GM19239 (cell line): ENCODE measurements around the gene UNC13D.
"Not testable (repeated sequence)": the region's sequence is repeated elsewhere in the genome, so short reads cannot be mapped to it uniquely, and the experiment has no call there.

Experiments used
- DNase-seq: peaks from one replicate; pipeline ENCODE4 v3.0.0; 2011; ENCODE audit warnings: low spot score; ENCODE audit not compliant: insufficient read length
- FAIRE-seq: peaks from 2 replicates; lab custom pipeline; 2011; peaks lifted over from hg19 to GRCh38; lab: Jason Lieb, UNC

The UNC13D gene

DNA sequence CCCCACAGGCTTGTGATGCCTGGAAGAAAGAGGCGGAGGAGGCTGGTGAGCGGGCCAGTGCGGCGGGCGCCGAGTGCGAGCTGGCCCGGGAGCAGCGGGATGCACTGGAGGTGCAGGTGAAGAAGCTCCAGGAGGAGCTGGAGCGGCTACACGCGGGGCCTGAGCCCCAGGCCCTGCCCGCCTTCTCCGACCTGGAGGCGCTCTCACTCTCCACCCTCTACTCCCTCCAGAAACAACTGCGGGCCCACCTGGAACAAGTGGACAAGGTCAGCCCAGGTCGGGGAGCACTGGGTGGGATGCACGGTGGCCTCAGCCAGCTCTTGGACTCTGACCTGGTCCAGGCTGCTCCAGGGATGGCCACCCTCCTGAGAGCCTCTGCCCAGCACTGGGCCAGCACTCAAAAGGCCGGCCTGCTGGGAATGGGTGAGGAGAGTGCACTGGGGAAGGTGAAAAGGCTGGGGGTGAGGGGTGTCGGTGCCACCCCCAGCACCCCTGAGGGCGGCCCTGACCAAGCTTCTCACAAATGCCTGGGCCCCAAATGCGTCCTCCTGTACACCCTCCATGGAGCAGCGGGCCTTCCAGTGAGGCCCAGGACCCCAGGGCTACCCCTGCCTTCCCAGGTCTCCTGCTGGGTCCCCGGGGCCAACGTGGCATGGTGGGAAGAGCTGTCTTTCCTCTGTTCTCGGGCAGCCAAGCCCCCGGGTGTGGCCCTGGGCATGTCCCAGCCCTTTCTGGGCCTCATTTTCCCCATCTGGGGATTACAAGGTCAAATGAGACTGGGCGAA, 20.8 kb downstream of the UNC13D start:
- FAIRE-seq (no peak), DNase-seq (no peak)

DNA sequence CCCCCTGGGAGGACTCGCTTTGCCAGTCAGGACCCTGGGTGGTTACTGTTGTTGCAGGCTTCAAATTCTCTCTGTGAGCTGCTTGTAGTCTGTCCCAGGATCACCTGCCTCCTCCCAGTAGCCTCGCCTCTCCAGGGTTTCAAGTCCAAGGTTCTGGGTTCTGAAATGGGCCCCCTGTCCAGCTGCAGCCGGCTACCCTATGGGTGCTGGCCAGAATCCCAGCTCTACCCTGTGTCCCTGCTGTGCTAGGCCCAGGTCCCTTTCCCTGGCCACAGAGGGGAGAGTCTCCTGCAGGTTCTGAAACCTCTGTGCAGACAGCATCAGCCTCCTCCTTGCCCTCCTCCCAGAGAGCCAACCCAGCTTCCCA, 21.4 kb downstream of the UNC13D start:
- FAIRE-seq (no peak), DNase-seq (no peak)

DNA sequence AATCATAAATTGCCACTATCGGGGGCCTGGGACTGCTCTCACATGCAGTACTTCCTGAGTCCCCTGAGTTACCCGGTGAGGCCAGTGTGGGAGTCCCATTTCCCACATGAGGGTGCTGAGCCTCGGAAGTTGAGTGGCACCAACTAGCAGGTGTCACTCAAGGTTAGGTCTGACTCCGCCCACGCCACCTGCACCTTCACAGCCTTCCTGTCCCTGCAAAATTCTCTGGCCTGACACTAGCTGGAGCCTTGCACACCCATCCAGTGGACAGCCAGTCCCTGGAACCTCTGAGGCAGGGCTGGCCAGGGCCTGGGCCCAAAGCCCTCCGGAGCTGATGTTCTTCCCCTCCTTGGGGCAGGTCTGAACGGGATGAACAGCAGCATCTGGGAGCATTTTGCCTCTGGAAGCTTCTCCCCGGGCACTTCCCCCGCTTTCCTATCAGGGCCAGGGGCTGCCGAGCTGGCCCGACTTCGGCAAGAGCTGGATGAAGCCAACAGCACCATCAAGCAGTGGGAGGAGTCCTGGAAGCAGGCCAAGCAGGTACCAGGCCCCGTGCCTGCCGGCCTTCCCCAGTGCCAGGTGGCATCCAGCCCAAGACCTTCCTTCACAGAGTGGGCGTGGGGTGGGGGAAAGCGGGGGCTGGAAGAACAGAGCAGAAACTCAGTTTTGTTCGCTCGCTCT, 21.9 kb downstream of the UNC13D start:
- DNase-seq (no peak), FAIRE-seq (no peak)

DNA sequence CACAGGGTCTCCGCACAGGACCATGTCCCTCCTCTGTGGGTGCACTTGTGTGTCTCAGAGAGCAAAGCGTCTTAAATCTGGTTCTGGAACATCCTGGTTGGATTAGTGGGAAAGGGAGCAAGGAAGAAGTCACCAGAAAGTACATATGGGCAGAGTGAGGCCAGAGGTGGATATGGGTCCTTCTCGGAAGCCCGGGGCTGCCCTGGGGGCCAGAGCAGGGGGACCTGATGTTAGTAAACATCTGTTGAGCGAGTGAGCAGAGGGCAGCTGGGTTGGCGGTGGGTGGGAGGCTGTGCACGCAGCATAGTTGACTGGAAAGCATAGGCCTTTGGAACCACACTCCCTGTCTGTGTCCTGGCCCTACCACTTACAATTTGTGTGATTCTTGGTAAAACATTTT, 22.7 kb downstream of the UNC13D start:
- DNase-seq (no peak), FAIRE-seq (no peak)

DNA sequence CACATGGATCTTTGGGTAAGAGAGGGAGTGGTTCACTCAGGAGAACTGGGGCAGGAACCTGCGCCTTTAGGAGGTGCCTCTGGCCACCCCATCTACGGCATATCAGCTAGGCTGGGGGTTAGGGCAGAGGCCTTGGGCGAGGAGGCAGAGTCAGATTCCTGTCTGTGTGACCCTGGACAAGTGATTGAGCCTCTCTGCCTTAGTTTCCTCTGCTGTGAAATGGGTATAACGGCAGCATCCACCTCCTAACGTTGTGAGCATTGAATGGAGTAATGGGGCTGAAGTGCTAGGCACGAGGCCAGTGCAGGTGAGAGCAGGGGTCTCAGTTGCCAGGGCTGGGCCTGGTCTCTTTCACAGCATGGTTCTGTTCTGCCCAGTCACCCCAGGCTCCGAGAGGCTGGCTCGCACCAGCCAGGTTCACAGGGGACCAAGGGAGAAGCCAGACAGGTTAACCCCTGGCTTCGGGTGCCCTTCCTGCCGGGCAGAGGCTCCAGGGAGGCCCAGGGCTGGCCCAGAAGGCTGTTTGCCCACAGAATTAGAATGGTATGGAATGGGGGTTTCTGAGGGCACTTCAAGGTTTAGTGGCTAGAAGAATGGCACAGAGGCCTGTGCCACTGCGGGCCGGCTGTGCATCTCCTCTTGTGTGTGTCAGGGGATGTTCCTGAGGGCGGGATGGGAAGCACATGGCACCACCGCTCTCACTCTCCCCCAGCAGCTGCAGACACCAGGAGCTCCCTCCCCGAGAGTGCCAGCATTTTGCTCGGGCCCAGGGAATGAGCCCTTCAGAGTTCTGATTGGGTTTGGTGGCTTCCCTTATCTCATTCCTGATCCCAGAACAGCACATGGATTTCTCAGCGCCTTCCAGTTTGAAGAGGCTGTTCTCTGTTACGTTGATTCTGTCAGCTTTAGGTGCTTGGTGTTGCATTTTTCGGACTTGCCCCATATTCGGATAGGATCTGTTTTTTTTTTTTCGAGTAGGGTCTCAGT, 23.8 kb downstream of the UNC13D start:
- DNase-seq = no peak
- no peak for FAIRE-seq

DNA sequence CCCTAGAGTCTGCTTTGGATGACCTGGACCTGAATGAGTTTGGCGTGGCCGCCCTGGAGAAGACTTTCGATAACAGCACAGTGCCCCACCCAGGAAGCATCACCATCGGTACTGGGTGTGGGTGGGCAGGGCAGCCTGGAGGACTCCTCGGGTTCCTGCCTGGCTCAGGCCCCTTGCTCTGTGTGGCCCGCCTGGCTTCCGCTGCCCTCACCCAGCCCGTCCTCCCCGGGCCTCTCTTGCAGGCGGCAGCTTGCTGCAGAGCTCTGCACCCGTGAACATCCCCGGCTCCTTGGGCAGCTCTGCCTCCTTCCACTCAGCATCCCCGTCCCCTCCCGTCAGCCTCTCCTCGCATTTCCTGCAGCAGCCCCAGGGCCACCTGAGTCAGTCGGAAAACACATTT, 24.5 kb downstream of the UNC13D start:
- DNase-seq (no peak), FAIRE-seq (no peak)

DNA sequence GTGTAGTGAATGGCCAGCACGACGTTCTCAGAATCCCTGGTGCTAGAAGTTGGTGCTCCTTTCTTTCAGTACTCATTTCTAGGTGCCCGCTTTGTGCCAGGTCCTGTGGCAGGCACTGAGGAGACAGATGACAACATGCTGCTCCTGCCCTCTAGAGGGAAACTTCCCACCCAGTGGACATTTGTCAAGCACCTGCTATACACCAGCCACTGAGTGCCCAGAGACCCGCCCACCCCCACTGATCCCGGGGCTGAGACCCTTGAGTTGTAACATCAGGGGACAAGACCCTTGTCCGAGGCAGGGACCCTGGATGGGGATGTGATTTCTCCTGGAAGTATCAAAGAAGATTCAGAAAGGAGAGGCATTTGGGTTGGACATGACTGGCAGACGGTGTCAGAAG, 25.1 kb downstream of the UNC13D start:
- DNase-seq (no peak), FAIRE-seq (no peak)

DNA sequence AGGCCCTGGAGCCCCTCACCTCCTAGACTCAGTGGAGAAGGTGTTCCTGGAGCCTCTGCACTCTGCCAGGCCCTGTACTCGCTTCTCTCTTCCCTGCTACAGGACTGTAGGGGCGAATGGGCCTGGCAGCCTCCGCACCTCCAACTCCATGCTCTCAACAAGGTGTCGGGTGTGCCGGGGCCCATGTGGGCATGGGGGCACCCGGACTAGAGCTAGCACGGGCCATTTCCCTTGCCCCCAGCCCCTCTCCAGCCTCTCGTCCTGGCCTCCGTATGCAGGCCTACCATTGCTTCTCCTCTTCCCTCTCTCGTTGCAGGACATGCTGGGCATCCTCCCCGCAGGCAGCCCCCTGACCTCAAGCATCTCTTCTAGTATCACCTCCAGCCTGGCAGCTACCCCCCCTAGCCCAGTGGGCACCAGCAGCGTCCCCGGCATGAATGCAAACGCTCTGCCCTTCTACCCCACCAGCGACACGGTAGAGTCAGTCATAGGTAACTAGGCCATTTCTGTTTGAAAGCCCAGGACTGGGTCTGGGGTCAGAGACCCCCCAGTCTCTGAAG, 25.8 kb downstream of the UNC13D start:
- FAIRE-seq (no peak), DNase-seq (no peak)

DNA sequence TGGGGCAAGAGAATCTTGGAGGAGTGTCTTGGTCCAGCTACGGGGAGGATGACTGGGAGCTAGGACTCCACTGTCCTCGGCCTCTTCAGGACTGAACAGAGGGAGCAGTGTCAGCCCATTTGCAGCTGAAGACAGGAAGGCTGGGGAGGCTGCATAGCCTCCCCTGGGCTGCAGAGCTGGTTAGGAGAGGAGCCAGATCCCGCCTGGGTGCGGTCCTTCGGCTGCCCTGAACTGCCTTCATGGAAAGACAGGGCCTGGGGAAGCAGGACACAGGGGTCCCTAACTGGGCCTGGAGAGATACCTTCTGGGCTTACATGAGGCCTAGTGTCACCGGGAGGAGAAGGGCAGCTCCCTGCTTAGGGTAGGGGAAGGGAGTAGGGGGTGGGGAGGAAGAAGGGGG, 26.6 kb downstream of the UNC13D start:
- FAIRE-seq (no peak), DNase-seq (no peak)

DNA sequence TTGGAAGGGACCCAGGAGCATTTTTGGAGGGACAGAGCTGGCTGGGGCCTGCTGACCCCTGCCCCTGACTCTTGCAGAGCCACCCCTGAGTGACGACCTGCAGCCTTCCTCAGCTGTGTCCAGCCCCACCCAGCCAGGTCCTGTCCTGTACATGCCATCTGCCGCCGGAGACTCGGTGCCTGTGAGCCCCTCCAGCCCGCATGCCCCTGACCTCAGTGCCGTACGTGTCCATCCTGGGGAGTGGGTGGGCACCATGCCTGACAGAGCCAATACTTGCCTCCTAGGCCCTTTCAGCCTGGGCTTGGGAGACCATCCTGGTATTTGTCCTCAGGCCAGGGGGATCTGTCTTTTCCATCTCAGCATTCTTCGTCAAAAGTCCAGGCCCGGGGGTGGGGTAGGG, 27.5 kb downstream of the UNC13D start:
- FAIRE-seq = no peak
- DNase-seq = no peak

DNA sequence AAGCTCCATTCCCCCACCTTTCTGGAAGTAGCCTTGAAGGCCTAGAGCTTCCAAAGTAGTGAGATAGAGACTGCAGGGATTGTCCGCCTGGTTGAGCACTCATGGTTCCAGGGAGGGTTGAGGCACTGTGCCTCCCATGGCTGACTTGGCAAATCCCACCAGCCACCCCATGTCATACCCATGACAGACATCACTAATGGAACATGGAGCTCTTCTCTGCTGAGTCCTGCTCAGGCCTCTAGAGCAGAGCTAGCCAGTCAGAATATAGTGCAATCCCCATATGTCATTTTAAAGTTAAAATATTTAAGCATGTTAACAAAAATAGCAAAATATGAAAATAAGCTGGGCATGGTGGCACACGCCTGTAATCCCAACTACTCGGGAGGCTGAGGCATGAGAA, 28.8 kb downstream of the UNC13D start:
- no peak for DNase-seq
- FAIRE-seq = no peak

DNA sequence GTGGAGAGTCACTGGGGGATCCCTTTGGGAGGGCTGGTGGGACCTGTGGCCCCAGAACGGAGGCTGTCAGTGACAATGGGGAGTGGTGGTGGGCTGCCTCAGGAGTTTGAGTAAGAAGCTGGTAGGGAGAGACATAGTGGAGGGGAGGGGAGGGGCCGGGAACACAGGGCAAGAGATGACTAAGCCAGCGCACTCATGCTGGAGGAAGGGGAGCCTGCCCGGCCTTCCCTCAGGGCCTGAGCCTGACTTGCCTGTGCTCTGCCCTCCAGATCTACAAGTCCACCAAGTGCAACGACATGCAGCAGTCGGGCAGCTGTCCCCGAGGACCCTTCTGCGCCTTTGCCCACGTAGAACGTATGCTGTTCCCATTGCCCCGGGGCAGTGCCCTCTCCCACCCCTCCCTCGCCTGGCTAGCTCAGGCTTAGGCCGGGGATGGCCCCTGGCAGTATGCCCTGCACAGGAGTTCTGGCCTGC, 29.3 kb downstream of the UNC13D start:
- FAIRE-seq (no peak), DNase-seq (no peak)

DNA sequence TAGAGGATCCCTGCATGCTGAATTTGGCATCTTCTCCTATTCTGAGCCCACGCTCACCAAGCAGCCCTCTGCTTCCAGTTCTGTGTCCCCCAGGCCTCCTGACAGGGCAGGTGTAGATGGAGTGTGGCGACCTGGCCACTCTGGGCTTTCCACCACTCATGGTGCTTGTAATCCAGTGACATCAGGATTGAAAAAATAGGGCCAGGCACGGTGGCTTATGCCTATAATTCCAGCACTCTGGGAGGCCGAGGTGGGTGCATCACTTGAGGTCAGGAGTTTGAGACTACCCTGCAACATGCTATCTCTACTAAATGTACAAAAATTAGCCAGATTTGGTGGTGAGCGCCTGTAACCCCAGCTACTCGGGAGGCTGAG, 30.2 kb downstream of the UNC13D start:
- FAIRE-seq (no peak), DNase-seq (no peak)

DNA sequence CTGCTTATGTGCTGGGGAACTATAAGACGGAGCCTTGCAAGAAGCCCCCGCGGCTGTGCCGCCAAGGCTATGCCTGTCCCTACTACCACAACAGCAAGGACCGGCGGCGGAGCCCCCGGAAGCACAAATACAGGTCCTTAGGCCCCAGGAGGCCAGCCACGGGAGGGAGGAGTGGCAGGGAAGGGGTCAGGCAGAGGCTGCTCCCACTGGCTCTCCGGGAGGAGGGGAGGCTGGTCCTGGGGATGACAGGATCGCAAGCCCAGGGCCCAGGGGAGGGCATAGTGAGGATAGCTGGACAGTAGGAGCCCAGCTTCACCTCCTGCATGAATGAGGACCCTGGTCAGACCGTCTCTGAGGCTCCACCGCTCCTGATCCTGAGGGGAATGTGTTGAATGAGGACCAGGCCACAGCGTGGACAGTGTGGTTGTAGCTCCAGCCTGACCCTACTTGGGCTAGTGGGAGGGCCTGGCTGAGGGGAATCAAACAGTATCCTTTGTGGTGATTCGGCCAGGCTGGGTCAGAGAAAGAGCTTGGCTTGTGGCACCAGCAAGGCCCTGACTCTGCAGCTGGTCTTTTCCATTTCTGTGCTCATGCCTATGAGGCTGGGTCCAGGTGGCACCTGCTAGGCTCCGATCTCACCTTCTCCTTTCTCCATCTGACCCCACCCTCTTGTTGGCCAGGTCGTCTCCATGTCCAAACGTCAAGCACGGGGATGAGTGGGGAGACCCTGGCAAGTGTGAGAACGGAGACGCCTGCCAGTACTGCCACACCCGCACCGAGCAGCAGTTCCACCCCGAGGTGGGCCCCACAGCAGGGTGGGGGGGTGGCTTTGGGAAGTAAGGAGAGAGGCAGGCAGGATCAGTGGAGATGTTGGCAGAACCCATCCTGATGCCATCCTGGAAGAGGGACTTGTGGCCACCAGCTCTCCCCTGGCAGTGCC, 30.9 kb downstream of the UNC13D start:
- no peak for DNase-seq
- FAIRE-seq = no peak

DNA sequence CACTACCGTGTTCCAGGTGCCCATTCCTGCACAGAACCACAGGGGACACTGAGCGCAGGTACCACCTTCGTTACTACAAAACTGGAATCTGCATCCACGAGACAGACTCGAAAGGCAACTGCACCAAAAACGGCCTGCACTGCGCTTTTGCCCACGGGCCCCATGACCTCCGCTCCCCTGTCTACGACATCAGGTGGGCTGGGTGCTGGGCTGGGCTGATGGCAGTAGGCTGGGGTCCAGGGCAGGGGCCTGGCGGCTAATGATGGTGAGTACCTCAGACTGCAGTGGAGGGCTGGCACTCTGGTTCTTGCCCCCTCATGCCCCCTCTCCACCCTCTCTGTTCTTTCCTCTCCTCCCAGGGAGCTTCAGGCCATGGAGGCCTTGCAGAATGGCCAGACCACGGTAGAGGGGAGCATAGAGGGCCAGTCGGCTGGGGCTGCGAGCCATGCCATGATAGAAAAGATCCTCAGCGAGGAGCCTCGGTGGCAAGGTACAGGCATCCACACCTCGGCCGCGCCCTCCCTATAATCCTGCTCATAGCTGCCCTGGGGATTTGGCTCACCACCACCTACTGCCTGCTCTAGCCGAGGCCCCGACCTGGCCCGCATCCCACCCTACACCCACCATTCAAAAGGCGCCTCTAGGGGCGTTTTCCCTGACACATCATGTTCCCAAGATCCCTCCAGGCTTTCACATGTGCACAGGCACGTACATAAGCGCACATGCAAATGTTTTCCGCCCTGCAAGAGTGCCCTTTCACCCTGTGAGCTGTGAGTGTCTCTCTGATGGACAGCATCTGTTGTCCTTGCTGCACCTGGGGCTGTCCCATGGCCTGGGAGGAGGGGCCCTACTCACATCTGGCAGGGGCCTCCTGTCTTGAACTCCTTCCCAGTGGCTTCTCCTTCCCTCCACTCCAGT, 31.8 kb downstream of the UNC13D start:
- DNase-seq = no peak
- no peak for FAIRE-seq

DNA sequence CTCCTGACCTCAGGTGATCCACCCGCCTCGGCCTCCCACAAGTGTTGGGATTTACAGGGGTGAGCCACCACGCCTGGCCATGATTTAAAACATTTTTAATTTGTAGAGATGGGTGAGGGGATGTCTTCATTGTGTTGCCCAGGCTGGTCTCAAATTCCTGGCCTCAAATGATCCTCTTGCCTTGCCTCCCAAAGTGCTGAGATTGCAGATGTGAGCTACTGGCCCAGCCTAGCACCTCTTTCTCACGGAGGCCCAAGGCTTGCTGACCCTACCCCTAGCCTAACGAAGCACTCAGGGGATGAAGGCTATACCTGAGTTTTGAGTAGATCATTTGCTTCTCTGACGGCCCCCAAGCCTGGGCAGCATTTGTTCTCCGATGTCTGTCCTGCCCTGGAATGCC, 33.0 kb downstream of the UNC13D start:
- FAIRE-seq (no peak), DNase-seq (no peak)

DNA sequence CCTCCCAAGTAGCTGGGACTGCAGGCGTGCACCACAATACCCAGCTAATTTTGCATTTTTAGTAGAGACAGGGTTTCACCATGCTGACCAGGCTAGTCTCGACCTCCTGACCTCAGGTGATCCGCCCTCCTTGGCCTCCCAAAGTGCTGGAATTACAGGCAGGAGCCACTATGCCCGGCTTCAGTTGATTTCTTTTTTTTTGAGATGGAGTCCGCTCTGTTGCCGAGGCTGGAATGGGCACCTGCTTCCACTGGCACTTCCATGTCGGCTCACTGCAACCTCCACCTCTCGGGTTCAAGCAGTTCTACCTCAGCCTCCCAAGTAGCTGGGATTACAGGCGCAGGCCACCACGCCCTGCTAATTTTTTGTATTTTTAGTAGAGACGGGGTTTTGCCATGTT, 33.4 kb downstream of the UNC13D start:
- FAIRE-seq, DNase-seq: not testable (repeated sequence)

DNA sequence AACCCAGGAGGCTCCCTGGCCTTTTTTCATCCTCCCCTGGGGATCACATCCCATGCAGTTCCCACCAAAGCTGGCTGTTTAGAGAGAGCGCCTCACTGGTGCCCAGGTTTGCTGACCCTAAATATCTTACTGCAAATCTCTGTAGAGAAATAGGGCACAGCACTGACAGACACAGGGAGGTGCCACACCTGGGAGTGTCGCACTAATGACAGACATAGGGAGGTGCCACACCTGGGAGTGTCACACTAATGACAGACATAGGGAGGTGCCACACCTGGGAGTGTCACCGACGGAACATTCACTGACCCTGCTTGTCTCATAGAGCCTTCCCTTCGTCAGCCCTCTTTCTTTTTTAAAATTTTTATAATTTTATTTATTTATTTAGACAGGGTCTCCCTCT, 34.0 kb downstream of the UNC13D start:
- no peak for DNase-seq

More for the DNA sequence above, 34.0 kb downstream of the UNC13D start:
- no peak for FAIRE-seq
